HG03159 (cell line): ENCODE results near the gene APOA1.

Experiments used
- ATAC-seq: cut with Tn5 transposase; IDR thresholded peaks from one replicate; pipeline ENCODE4 v1.9.1; 2021; ENCODE audit warnings: mild to moderate bottlenecking, moderate library complexity; ENCODE audit not compliant: unreplicated experiment

APOA1 gene

GRCh38 chr11:116837231-116838091 lies at the start of gene APOA1:
TSS of gene APOA1 (minus strand) at chr11:116837622. CDS start at chr11:116837387, 235 bp downstream.
- ATAC-seq: no peak

- ATAC-seq: no peak
Measured at GRCh38 chr11:116885951-116886655, 48.7 kb upstream of the APOA1 start.

DNA sequence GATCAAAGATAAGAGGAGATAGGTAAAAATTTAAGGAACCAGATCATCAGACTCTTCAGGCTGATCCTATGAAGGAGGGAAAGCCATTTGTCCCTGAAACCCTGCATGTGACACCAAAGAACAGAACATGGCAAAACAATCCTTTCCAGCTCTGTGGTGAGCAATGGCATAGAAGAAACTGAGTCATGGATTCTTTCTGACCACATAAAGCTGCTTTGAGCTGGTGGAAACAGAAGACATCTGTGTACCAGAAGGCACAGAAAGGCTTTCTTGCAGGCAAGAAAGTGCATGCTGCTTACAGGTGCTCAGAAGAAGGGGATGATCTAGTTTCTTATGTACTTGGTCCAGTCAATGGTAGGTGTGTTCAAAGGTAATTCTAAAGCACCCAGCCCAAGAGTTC lies 45.0 kb upstream of the APOA1 start:
- ATAC-seq: no peak

DNA sequence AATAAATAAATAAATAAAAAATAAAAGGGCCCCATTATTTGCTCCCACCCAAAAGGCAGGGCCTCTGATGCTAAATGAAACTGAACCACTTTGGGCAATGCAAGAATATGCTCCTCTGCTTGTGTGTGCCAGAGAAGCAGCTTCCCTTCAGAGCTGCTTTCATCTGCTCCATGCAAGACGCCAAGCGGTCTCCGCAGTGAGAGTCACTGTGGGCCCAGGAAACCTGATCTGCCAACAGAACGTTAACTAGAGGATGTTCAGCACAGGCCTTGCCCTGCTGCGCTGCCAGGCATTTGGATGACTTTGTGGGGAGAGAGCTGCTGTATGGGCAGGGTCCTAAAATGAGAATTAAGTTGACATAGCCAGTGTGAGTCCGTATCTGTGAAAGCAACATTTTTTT lies 43.7 kb upstream of the APOA1 start:
- ATAC-seq: no peak

DNA sequence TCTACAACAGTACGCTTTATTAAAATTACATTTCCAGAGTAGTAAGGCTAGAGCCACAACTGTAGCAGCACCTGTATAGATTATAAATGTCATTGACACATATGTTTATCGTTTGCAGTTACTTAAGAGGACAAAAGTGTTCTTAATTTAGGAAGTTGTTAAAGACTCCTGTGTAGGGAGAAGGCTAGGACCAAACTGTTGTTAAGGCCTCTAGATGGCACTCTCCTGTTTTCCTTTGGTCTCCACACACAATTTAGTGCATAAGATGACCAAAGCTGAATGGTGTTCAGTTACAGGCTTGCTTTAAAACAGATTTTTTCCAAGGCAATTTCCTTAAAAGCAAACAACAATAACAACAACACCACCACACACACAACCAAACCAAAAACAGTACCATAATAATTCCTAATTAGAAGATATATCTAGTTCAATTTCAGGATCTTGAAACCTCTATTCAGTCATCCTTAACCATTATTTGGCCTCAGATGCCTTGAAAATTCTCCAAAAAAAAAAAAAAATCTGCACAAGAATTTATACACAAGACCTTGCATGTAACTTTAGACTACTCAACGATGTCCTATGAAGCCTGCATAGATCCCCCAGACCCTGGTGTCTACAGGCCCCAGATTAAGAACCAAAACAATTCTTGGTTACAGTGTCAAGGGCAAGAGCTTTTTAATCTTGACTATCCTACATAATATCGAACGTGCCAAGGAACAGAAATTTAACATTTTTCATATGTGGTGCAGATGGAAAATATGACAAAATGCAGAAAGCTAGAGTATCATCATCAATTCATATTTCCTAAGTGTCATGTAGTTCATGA lies 42.6 kb upstream of the APOA1 start:
- ATAC-seq: no peak

GRCh38 chr11:116876656-116877055 lies 39.2 kb upstream of the APOA1 start:
- no peak for ATAC-seq

GRCh38 chr11:116875194-116875593 lies 37.8 kb upstream of the APOA1 start:
- ATAC-seq: no peak

DNA sequence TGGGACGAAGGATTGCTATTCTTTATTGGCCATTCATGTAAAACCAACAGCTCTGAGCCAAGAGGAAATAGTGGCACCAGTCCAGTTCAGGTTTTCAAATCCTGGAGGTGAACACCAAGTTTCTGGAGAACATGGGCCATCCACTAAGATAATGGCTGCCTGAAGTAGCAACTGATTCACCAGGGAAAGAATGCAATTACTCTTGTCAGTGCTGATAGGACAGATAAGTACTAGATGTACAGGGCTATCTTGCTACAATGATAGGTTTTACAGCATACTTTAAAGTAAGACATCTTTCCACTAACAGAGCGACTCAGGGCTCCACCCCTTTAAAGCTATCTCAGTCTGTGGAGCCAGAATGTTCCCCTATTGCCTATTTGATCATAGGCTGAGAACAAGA lies 36.8 kb upstream of the APOA1 start:
- no peak for ATAC-seq

GRCh38 chr11:116873381-116873780 lies 36.0 kb upstream of the APOA1 start:
- no peak for ATAC-seq

GRCh38 chr11:116871248-116871647 lies 33.8 kb upstream of the APOA1 start:
- ATAC-seq: no peak

GRCh38 chr11:116870054-116870453 lies 32.6 kb upstream of the APOA1 start:
- no peak for ATAC-seq

DNA sequence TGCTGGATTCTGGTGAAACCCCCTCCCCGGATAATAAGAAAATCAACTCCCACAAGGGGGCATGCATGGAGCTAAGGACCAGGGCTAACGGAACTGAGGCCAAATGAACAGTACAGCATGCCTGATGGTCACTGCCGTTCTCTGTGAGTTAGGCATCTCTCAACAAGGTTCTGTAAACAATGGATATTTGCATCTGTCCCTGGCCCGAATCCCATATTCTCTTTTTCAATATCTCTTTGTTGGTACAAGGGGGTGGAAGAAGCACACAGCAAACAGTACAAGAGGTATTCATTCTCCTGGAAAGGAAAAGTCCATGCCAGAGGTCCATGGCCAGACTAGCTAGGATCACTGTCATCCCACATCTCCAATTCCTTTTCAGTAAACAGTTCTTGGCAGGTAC lies 32.2 kb upstream of the APOA1 start:
- no peak for ATAC-seq

- ATAC-seq: no peak
Measured at GRCh38 chr11:116868066-116868465, 30.6 kb upstream of the APOA1 start.

- no peak for ATAC-seq
Measured at GRCh38 chr11:116867619-116868018, 30.2 kb upstream of the APOA1 start.

GRCh38 chr11:116866804-116867455 lies 29.5 kb upstream of the APOA1 start:
- no peak for ATAC-seq

GRCh38 chr11:116865696-116866095 lies 28.3 kb upstream of the APOA1 start:
- ATAC-seq: no peak

GRCh38 chr11:116864531-116864930 lies 27.1 kb upstream of the APOA1 start:
- ATAC-seq: no peak

DNA sequence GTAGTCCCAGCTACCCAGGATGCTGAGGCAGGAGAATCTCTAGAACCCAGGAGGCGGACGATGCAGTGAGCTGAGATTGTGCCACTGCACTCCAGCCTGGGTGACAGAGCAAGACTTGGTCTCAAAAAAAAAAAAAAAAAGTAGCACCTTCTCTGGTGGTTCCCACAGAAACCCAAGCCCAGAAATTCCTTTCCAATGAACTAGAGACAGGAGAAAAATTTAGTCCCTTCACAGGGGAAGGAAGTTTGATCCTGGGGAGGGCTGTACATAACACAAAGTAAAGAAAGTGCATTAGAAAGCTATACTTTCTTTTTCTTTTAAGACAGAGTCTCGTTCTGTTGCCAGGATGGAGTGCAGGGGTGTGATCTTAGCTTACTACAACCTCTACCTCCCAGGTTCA lies 25.5 kb upstream of the APOA1 start:
- ATAC-seq: no peak

DNA sequence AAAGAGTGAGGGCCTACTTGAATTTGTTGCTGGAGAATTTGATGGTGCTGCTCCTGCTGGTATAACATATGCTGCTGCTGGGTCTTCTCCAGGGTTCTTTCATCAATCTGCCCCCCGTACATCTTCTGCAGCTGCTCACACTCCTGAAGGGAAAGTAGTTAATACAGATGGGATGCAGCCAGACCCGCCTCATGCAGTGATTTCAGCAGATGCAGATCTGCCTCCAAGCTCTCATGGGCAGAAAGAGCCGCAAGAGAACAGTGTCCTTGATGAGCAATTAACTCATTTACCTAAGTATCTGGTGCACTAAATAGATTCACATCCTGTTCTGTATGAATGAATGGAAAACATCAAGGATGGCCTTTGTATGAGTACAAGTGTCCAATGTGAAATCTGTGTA lies 24.8 kb upstream of the APOA1 start:
- ATAC-seq: no peak

GRCh38 chr11:116861539-116861938 lies 24.1 kb upstream of the APOA1 start:
- no peak for ATAC-seq

GRCh38 chr11:116860303-116860702 lies 22.9 kb upstream of the APOA1 start:
- ATAC-seq: no peak
